GM19238 (cell line): ENCODE measurements around the gene MKNK2.
"Not testable (repeated sequence)": the region's sequence is repeated elsewhere in the genome, so short reads cannot be mapped to it uniquely, and the experiment has no call there.

Experiments
- DNase-seq: peaks from one replicate; pipeline ENCODE4 v3.0.0; 2011; ENCODE audit warnings: low spot score; ENCODE audit not compliant: insufficient read length

MKNK2 gene

GRCh38 chr19:2044709-2045500, 6.1 kb downstream of the MKNK2 start:
- DNase-seq = no peak

- no peak for DNase-seq
Measured at GRCh38 chr19:2043961-2044708, 6.9 kb downstream of the MKNK2 start.

GRCh38 chr19:2043251-2043641, 7.8 kb downstream of the MKNK2 start:
- no peak for DNase-seq

- no peak for DNase-seq
Measured at GRCh38 chr19:2042485-2043250, 8.4 kb downstream of the MKNK2 start.

- DNase-seq = peak; percentile 96
Measured at GRCh38 chr19:2041683-2042484, 9.2 kb downstream of the MKNK2 start.

- DNase-seq = no peak
Measured at GRCh38 chr19:2041433-2041682, 9.7 kb downstream of the MKNK2 start.

- DNase-seq = no peak
Measured at GRCh38 chr19:2040647-2041432, 10.2 kb downstream of the MKNK2 start.

- no peak for DNase-seq
Measured at GRCh38 chr19:2039959-2040646, 10.9 kb downstream of the MKNK2 start.

- no peak for DNase-seq
Measured at GRCh38 chr19:2039089-2039958, 11.7 kb downstream of the MKNK2 start.

GRCh38 chr19:2038284-2039088, 12.6 kb downstream of the MKNK2 start:
- no peak for DNase-seq

- no peak for DNase-seq
Measured at GRCh38 chr19:2037651-2038255, 13.3 kb downstream of the MKNK2 start.

- no peak for DNase-seq
Measured at GRCh38 chr19:2036424-2036823, 14.6 kb downstream of the MKNK2 start.

GRCh38 chr19:2035590-2035991, 15.5 kb downstream of the MKNK2 start:
- DNase-seq = no peak

GRCh38 chr19:2034729-2035589, 16.1 kb downstream of the MKNK2 start:
- DNase-seq = no peak

- not testable (repeated sequence) for DNase-seq
Measured at GRCh38 chr19:2034253-2034652, 16.8 kb downstream of the MKNK2 start.

GRCh38 chr19:2033825-2034159, 17.3 kb downstream of the MKNK2 start:
- DNase-seq = no peak
